Measurements from ENCODE around the gene SERPINB6.

DNA sequence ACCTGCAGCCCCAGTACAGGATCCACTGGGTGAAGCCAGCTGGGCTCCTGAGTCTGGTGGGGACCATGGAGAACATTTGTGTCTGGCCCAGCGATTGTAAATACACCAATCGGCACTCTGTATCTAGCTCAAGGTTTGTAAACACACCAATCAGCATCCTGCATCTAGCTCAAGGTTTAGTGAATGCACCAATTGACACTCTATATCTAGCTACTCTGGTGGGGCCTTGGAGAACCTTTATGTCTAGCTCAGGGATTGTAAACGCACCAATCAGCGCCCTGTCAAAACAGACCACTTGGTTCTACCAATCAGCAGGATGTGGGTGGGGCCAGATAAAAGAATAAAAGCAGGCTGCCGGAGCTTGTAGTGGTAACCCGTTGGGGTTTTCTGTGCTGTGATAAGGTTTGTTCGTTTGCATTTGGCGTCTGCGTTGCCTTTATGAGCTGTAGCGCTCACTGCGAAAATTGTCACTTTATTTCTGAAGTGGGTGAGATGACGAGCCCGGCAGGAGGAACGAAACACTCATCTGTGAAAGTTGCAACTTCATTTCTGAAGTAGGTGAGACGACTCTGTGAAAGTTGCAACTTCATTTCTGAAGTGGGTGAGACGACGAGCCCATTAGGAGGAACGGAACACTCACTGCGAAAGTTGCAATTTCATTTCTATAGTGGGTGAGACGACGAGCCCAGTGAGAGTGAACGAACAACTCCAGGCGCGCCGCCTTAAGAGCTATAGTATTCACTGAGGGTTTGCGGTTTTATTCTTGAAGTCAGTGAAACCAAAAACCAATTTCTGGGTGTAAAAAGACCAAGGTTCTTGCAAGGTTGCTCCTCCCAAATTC lies 31.1 kb downstream of the SERPINB6 start:
- TF ChIP-seq, protein P1, sequence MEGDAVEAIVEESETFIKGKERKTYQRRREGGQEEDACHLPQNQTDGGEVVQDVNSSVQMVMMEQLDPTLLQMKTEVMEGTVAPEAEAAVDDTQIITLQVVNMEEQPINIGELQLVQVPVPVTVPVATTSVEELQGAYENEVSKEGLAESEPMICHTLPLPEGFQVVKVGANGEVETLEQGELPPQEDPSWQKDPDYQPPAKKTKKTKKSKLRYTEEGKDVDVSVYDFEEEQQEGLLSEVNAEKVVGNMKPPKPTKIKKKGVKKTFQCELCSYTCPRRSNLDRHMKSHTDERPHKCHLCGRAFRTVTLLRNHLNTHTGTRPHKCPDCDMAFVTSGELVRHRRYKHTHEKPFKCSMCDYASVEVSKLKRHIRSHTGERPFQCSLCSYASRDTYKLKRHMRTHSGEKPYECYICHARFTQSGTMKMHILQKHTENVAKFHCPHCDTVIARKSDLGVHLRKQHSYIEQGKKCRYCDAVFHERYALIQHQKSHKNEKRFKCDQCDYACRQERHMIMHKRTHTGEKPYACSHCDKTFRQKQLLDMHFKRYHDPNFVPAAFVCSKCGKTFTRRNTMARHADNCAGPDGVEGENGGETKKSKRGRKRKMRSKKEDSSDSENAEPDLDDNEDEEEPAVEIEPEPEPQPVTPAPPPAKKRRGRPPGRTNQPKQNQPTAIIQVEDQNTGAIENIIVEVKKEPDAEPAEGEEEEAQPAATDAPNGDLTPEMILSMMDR (IDR thresholded peaks at IDR 0.05): no peak
- TF ChIP-seq POLR2A (IDR thresholded peaks at IDR 0.05): peak; percentile 15 to 22
